ENCODE data around the gene C14orf119. TPM values are rescaled to one million over a fixed set of nuclear protein-coding genes. Genes with fewer than 3 reads are reported as not detected.

C14orf119 gene
- total RNA-seq, 2 experiments from 2014 or later, result 46.0 to 47.0 TPM

- peaks cover 79% of the 10 kb centered on the region for H3K36me3 Mint-ChIP-seq (ENCODE audit: low read depth)
- no peaks in the 10 kb centered on the region for H3K9me3 Mint-ChIP-seq (ENCODE audit: insufficient read depth)
- ChIA-PET CTCF (interaction anchor here (0.6 to 8.6 kb wide), 34 partner anchors 8 to 244 kb away, joined by 3 to 96 read pairs (median 4); partner anchors contain the start of genes ACIN1, C14orf119, CDH24 and CEBPE), POLR2A (interaction anchor here (0.9 to 2.3 kb wide), 2 partner anchors 13 to 18 kb away, joined by 4 to 20 read pairs; partner anchors contain the start of genes ACIN1 and C14orf119)
- no peak overlapping the region for H3K4me3 Mint-ChIP-seq
- H3K4me1 Mint-ChIP-seq (ENCODE audit: low read depth), result peaks cover 5% of the 10 kb centered on the region
- H3K27me3 Mint-ChIP-seq (ENCODE audit: low read depth), result no peaks in the 10 kb centered on the region
- peak; percentile 63 for ATAC-seq
- peak; percentile 56 for DNase-seq
- no peak overlapping the region for H3K27ac Mint-ChIP-seq
Observed at GRCh38 chr14:23076785-23077408, 18.4 kb upstream of the C14orf119 start.

GRCh38 chr14:23077962-23078361, 17.3 kb upstream of the C14orf119 start:
- Mint-ChIP-seq H3K27ac (no peak overlapping the region), H3K4me1 (ENCODE audit: low read depth) (no peaks in the 10 kb centered on the region), H3K9me3 (ENCODE audit: insufficient read depth) (no peaks in the 10 kb centered on the region), H3K27me3 (ENCODE audit: low read depth) (no peaks in the 10 kb centered on the region), H3K36me3 (ENCODE audit: low read depth) (peaks cover 72% of the 10 kb centered on the region), H3K4me3 (no peak overlapping the region)
- DNase-seq, result no peak
- no peak for ATAC-seq
- POLR2A ChIA-PET, result interaction anchor here (2.3 kb wide), 1 partner anchor 17 kb away, joined by 20 read pairs; the partner anchor contains the start of genes ACIN1 and C14orf119
- CTCF ChIA-PET, result interaction anchor here (1.0 to 8.6 kb wide), 18 partner anchors 8 to 241 kb away, joined by 3 to 96 read pairs (median 12); partner anchors contain the start of genes ACIN1, C14orf119, CDH24 and CEBPE

DNA sequence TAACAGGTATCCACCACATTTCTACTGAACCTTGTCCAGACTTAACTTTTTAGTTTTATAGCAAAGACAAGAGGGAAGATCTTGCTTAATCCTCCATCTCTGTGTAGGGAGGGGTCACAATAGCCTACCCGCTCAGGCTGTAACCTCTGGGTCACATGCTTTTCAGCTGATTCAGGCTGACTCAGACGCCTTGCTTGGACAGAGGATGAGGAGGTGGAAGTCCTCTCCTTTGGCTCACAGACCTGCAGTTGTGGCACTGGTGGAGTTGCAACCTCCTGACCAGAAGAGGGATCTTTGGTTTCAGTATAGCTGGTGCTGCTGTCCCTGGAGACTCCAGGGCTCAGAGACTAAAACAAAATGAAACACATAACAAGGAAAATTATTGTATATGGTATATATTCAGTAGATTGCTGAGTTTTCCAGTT, 16.6 kb upstream of the C14orf119 start:
- Mint-ChIP-seq H3K4me1 (ENCODE audit: low read depth) (no peaks in the 10 kb centered on the region), H3K27me3 (ENCODE audit: low read depth) (no peaks in the 10 kb centered on the region), H3K9me3 (ENCODE audit: insufficient read depth) (no peaks in the 10 kb centered on the region), H3K4me3 (no peak overlapping the region), H3K27ac (no peak overlapping the region), H3K36me3 (ENCODE audit: low read depth) (peaks cover 74% of the 10 kb centered on the region)
- DNase-seq, result no peak
- POLR2A ChIA-PET, result interaction anchor here (2.3 kb wide), 1 partner anchor 16 kb away, joined by 20 read pairs; the partner anchor contains the start of genes ACIN1 and C14orf119
- no peak for ATAC-seq
- CTCF ChIA-PET, result interaction anchor here (1.5 to 8.6 kb wide), 9 partner anchors 9 to 92 kb away, joined by 4 to 96 read pairs (median 26); partner anchors contain the start of genes ACIN1, C14orf119, CDH24 and CEBPE

DNA sequence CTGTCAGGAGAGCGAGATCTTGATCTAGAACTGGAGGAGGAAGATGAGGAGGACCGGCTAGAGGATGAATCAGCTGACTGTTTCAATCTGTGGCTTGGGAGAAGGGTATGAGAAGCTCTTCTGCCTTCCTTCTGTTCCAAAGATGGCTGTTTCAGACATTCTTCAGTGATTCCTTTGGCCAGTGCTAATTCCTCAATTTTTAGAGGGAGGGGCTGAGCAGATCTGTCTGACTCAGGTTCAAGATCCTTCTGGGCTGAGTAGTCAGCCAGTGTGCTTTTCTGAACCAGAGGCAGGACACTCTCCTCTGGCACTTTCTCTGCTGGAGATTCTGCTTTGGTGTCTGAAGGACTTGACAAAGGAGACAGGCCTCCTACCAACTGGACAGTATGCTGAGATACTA, 15.6 kb upstream of the C14orf119 start:
- no peak for DNase-seq
- H3K4me1 Mint-ChIP-seq (ENCODE audit: low read depth), result no peaks in the 10 kb centered on the region
- no peak overlapping the region for H3K4me3 Mint-ChIP-seq
- ATAC-seq, result no peak
- no peaks in the 10 kb centered on the region for H3K27me3 Mint-ChIP-seq (ENCODE audit: low read depth)
- ChIA-PET CTCF (interaction anchor here (0.9 to 8.6 kb wide), 4 partner anchors 9 to 41 kb away, joined by 3 to 96 read pairs (median 14); partner anchors contain the start of genes ACIN1 and C14orf119), POLR2A (interaction anchor here (0.7 to 1.1 kb wide), 2 partner anchors 12 to 20 kb away, joined by 3 to 5 read pairs; no protein-coding TSS in a partner anchor)
- H3K27ac Mint-ChIP-seq, result peak overlapping the region; percentile 28
- H3K9me3 Mint-ChIP-seq (ENCODE audit: insufficient read depth), result no peaks in the 10 kb centered on the region
- peaks cover 73% of the 10 kb centered on the region for H3K36me3 Mint-ChIP-seq (ENCODE audit: low read depth)

GRCh38 chr14:23080474-23080873, 14.8 kb upstream of the C14orf119 start:
- Mint-ChIP-seq H3K27me3 (ENCODE audit: low read depth) (no peaks in the 10 kb centered on the region), H3K36me3 (ENCODE audit: low read depth) (peaks cover 75% of the 10 kb centered on the region), H3K4me1 (ENCODE audit: low read depth) (no peaks in the 10 kb centered on the region), H3K9me3 (ENCODE audit: insufficient read depth) (no peaks in the 10 kb centered on the region), H3K27ac (peak overlapping the region; percentile 13), H3K4me3 (no peak overlapping the region)
- no peak for DNase-seq
- CTCF ChIA-PET, result interaction anchor here (0.9 to 8.6 kb wide), 5 partner anchors 10 to 94 kb away, joined by 3 to 96 read pairs (median 7); partner anchors contain the start of genes ACIN1 and C14orf119
- POLR2A ChIA-PET, result interaction anchor here (1.1 kb wide), 1 partner anchor 19 kb away, joined by 3 read pairs; no protein-coding TSS in a partner anchor
- no peak for ATAC-seq

DNA sequence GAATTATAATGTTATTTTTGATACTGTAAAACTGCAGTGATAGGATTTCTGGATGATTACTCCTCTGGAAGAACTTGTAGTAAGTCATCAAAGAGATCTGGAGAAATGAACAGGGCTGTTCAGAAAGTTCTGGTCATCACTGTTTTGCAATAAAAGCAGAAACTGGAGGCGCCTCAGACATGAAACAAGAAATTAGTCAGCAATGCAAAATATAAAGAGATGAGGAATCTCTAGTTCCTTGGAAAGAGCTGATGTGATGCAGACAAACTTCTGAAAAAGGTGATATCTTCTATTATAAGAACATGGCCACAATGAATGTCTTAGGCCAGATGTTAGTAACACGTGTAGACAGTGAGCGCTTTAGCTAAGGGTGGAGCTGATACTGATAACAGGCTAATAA, 9.8 kb upstream of the C14orf119 start:
- POLR2A ChIA-PET, result no interaction called here
- ATAC-seq (no peak), DNase-seq (no peak)
- H3K4me1 Mint-ChIP-seq (ENCODE audit: low read depth), result no peaks in the 10 kb centered on the region
- H3K27me3 Mint-ChIP-seq (ENCODE audit: low read depth), result no peaks in the 10 kb centered on the region
- no peak overlapping the region for H3K4me3 Mint-ChIP-seq
- H3K36me3 Mint-ChIP-seq (ENCODE audit: low read depth), result peaks cover 68% of the 10 kb centered on the region
- H3K9me3 Mint-ChIP-seq (ENCODE audit: insufficient read depth), result no peaks in the 10 kb centered on the region
- CTCF ChIA-PET, result interaction anchor here (1.0 to 8.6 kb wide), 5 partner anchors 8 to 79 kb away, joined by 3 to 85 read pairs (median 4); partner anchors contain the start of gene ACIN1
- no peak overlapping the region for H3K27ac Mint-ChIP-seq

DNA sequence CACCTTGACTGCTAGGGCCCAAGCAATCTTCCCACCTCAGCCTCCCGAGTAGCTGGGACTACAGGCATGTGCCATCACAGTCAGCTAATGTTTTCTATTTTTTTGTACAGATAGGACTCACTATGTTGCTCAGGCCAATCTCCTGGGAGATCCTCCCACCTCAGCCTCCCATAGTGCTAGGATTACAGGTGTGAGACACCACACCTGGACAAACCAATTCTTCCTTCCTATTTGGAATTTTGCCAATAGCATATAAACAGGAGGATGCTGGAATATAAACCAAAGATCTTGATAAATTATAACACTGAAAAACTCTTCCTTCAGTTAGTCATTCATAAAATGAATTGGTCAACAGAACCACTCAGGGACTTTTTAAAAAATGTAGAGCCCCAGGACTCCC, 8.7 kb upstream of the C14orf119 start:
- ChIA-PET CTCF (interaction anchor here (0.6 to 8.6 kb wide), 3 partner anchors 9 to 29 kb away, joined by 3 to 85 read pairs (median 4); no protein-coding TSS in a partner anchor), POLR2A (no interaction called here)
- no peak overlapping the region for H3K4me3 Mint-ChIP-seq
- no peaks in the 10 kb centered on the region for H3K4me1 Mint-ChIP-seq (ENCODE audit: low read depth)
- H3K27ac Mint-ChIP-seq, result no peak overlapping the region
- DNase-seq (no peak), ATAC-seq (no peak)
- no peaks in the 10 kb centered on the region for H3K9me3 Mint-ChIP-seq (ENCODE audit: insufficient read depth)
- H3K36me3 Mint-ChIP-seq (ENCODE audit: low read depth), result peaks cover 62% of the 10 kb centered on the region
- H3K27me3 Mint-ChIP-seq (ENCODE audit: low read depth), result no peaks in the 10 kb centered on the region

DNA sequence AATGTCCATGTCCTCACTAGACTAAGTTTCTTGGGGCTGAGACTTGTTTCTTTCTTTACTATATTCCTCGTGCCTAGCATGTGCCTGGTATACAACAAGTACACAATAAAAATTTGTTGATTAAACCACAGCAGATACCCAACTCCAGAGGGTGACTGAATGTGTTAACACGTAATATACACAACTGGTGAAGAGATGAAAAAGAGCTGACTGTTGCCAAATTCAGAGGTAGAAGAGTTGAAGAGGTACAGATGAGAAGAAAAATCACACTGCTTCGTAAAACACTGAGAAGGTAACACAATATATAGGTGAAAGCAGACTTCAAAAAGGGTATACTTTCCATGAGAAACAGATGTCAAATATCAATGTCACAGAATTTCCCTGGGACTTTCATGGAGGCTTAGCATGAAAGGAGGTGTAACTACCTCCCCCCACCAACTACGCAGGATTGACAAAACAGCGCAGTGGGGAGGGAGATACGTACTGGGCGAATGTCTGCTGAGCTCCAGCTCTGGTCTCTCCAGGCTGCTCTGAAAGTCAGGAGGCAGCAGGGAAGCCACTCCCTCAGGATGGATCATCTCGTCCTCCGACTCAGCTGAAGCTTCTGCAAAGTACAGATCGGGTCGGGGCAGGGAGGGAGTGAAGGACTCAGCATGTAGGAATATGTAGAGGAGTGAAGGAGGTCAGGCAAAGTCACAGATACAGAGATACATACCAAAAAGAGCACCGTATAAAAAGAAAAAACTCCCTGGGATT, 5.6 kb upstream of the C14orf119 start:
- ATAC-seq (no peak), DNase-seq (no peak)
- POLR2A ChIA-PET, result interaction anchor here (0.8 to 0.9 kb wide), 3 partner anchors 13 to 148 kb away, joined by 3 to 4 read pairs (median 3); no protein-coding TSS in a partner anchor
- CTCF ChIA-PET, result interaction anchor here (1.1 to 8.6 kb wide), 6 partner anchors 10 to 160 kb away, joined by 4 to 85 read pairs (median 8); no protein-coding TSS in a partner anchor
- no peaks in the 10 kb centered on the region for H3K27me3 Mint-ChIP-seq (ENCODE audit: low read depth)
- no peak overlapping the region for H3K4me3 Mint-ChIP-seq
- peaks cover 13% of the 10 kb centered on the region for H3K4me1 Mint-ChIP-seq (ENCODE audit: low read depth)
- H3K9me3 Mint-ChIP-seq (ENCODE audit: insufficient read depth), result no peaks in the 10 kb centered on the region
- H3K36me3 Mint-ChIP-seq (ENCODE audit: low read depth), result peaks cover 64% of the 10 kb centered on the region
- no peak overlapping the region for H3K27ac Mint-ChIP-seq

GRCh38 chr14:23090254-23090636, 5.1 kb upstream of the C14orf119 start:
- H3K27me3 Mint-ChIP-seq (ENCODE audit: low read depth), result no peaks in the 10 kb centered on the region
- ChIA-PET POLR2A (interaction anchor here (0.8 kb wide), 2 partner anchors 13 to 18 kb away, joined by 3 to 4 read pairs; no protein-coding TSS in a partner anchor), CTCF (interaction anchor here (0.8 to 8.6 kb wide), 8 partner anchors 9 to 160 kb away, joined by 3 to 85 read pairs (median 4); no protein-coding TSS in a partner anchor)
- no peaks in the 10 kb centered on the region for H3K9me3 Mint-ChIP-seq (ENCODE audit: insufficient read depth)
- DNase-seq (no peak), ATAC-seq (no peak)
- H3K4me1 Mint-ChIP-seq (ENCODE audit: low read depth), result peaks cover 13% of the 10 kb centered on the region
- peaks cover 59% of the 10 kb centered on the region for H3K36me3 Mint-ChIP-seq (ENCODE audit: low read depth)
- no peak overlapping the region for H3K27ac Mint-ChIP-seq
- H3K4me3 Mint-ChIP-seq, result no peak overlapping the region

GRCh38 chr14:23091294-23092225, 3.7 kb upstream of the C14orf119 start:
- CTCF ChIA-PET, result interaction anchor here (0.6 to 8.6 kb wide), 11 partner anchors 14 to 162 kb away, joined by 3 to 85 read pairs (median 4); partner anchors contain the start of gene PRMT5
- Mint-ChIP-seq H3K9me3 (ENCODE audit: insufficient read depth) (no peaks in the 10 kb centered on the region), H3K27ac (no peak overlapping the region), H3K4me3 (no peak overlapping the region), H3K4me1 (ENCODE audit: low read depth) (peaks cover 17% of the 10 kb centered on the region), H3K27me3 (ENCODE audit: low read depth) (no peaks in the 10 kb centered on the region), H3K36me3 (ENCODE audit: low read depth) (peaks cover 53% of the 10 kb centered on the region)
- ATAC-seq, result no peak
- POLR2A ChIA-PET, result interaction anchor here (0.7 to 1.0 kb wide), 3 partner anchors 12 to 105 kb away, joined by 3 to 5 read pairs (median 3); no protein-coding TSS in a partner anchor
- DNase-seq, result no peak
